Measurements from ENCODE around the gene PTPRE.

Gene PTPRE

GRCh38 chr10:127968659-127969058, 61.8 kb downstream of the PTPRE start:
- TF ChIP-seq SIN3A (IDR thresholded peaks at IDR 0.05; ENCODE audit: borderline replicate concordance, insufficient read depth, low read length) (no peak), REST (IDR thresholded peaks at IDR 0.05; ENCODE audit: insufficient read depth in 1 of 2, low read depth in 2 of 2, low read length in 2 of 2) (no peak), POLR2AphosphoS5 (IDR thresholded peaks at IDR 0.05; ENCODE audit: low read depth, low read length) (no peak), FOXP2 (optimal IDR thresholded peaks at IDR 0.05; ENCODE audit: borderline replicate concordance, extremely low read depth, extremely low read length, insufficient read depth) (no peak), TAF1 (IDR thresholded peaks at IDR 0.05; ENCODE audit: borderline replicate concordance, insufficient read depth, low read length) (no peak)

GRCh38 chr10:127971101-127971946, 64.4 kb downstream of the PTPRE start:
- TF ChIP-seq SIN3A (IDR thresholded peaks at IDR 0.05; ENCODE audit: borderline replicate concordance, insufficient read depth, low read length) (no peak), FOXP2 (optimal IDR thresholded peaks at IDR 0.05; ENCODE audit: borderline replicate concordance, extremely low read depth, extremely low read length, insufficient read depth) (no peak), TAF1 (IDR thresholded peaks at IDR 0.05; ENCODE audit: borderline replicate concordance, insufficient read depth, low read length) (no peak), REST (IDR thresholded peaks at IDR 0.05; ENCODE audit: insufficient read depth in 1 of 2, low read depth in 2 of 2, low read length in 2 of 2) (no peak), POLR2AphosphoS5 (IDR thresholded peaks at IDR 0.05; ENCODE audit: low read depth, low read length) (no peak)

- TF ChIP-seq REST (IDR thresholded peaks at IDR 0.05; ENCODE audit: insufficient read depth in 1 of 2, low read depth in 2 of 2, low read length in 2 of 2) (no peak), FOXP2 (optimal IDR thresholded peaks at IDR 0.05; ENCODE audit: borderline replicate concordance, extremely low read depth, extremely low read length, insufficient read depth) (no peak), SIN3A (IDR thresholded peaks at IDR 0.05; ENCODE audit: borderline replicate concordance, insufficient read depth, low read length) (no peak), POLR2AphosphoS5 (IDR thresholded peaks at IDR 0.05; ENCODE audit: low read depth, low read length) (no peak), TAF1 (IDR thresholded peaks at IDR 0.05; ENCODE audit: borderline replicate concordance, insufficient read depth, low read length) (no peak)
Measured at GRCh38 chr10:127971963-127972615, 65.2 kb downstream of the PTPRE start.

- TF ChIP-seq REST (IDR thresholded peaks at IDR 0.05; ENCODE audit: insufficient read depth in 1 of 2, low read depth in 2 of 2, low read length in 2 of 2) (no peak), FOXP2 (optimal IDR thresholded peaks at IDR 0.05; ENCODE audit: borderline replicate concordance, extremely low read depth, extremely low read length, insufficient read depth) (no peak), SIN3A (IDR thresholded peaks at IDR 0.05; ENCODE audit: borderline replicate concordance, insufficient read depth, low read length) (no peak), TAF1 (IDR thresholded peaks at IDR 0.05; ENCODE audit: borderline replicate concordance, insufficient read depth, low read length) (no peak), POLR2AphosphoS5 (IDR thresholded peaks at IDR 0.05; ENCODE audit: low read depth, low read length) (no peak)
Measured at GRCh38 chr10:127972751-127973357, 66.0 kb downstream of the PTPRE start.

Data from PFSK-1 (cell line).